ENCODE measurements around the gene PRKCD.

The PRKCD gene

GRCh38 chr3:53221827-53222182 is 60.8 kb downstream of the PRKCD start:
- DNase-seq: no peak

- no peak for DNase-seq
These were observed 61.3 kb downstream of the PRKCD start for GRCh38 chr3:53222183-53222901.

GRCh38 chr3:53223025-53223424 is 62.0 kb downstream of the PRKCD start:
- no peak for DNase-seq

- DNase-seq: no peak
These were observed 62.5 kb downstream of the PRKCD start for GRCh38 chr3:53223541-53223966.

- DNase-seq: no peak
These were observed 63.0 kb downstream of the PRKCD start for GRCh38 chr3:53224026-53224425.

GRCh38 chr3:53224536-53224935 is 63.5 kb downstream of the PRKCD start:
- no peak for DNase-seq

- DNase-seq: no peak
These were observed 64.2 kb downstream of the PRKCD start for GRCh38 chr3:53225181-53225580.

- DNase-seq: no peak
These were observed 64.6 kb downstream of the PRKCD start for GRCh38 chr3:53225651-53226050.

- DNase-seq: no peak
These were observed 65.3 kb downstream of the PRKCD start for GRCh38 chr3:53226142-53226840.

GRCh38 chr3:53226841-53227407 is 65.9 kb downstream of the PRKCD start:
- no peak for DNase-seq

- DNase-seq: no peak
These were observed 67.2 kb downstream of the PRKCD start for GRCh38 chr3:53227993-53228885.

GRCh38 chr3:53229171-53229570 is 68.2 kb downstream of the PRKCD start:
- no peak for DNase-seq

GRCh38 chr3:53229606-53230005 is 68.6 kb downstream of the PRKCD start:
- DNase-seq: no peak

GRCh38 chr3:53230041-53230621 is 69.1 kb downstream of the PRKCD start:
- DNase-seq: no peak

GRCh38 chr3:53230789-53231188 is 69.8 kb downstream of the PRKCD start:
- no peak for DNase-seq

GRCh38 chr3:53231532-53232511 is 70.8 kb downstream of the PRKCD start:
- DNase-seq: no peak

GRCh38 chr3:53232641-53233377 is 71.8 kb downstream of the PRKCD start:
- DNase-seq: no peak

GRCh38 chr3:53234130-53234840 is 73.3 kb downstream of the PRKCD start:
- no peak for DNase-seq

GRCh38 chr3:53234841-53235232 is 73.8 kb downstream of the PRKCD start:
- no peak for DNase-seq

- no peak for DNase-seq
These were observed 74.5 kb downstream of the PRKCD start for GRCh38 chr3:53235545-53235944.

Data from effector CD8-positive, alpha-beta T cell (primary cell).